Right atrium auricular region (tissue), 2 donors: ENCODE data around the gene ERBIN. TPM values are rescaled to one million over a fixed set of nuclear protein-coding genes. Genes with fewer than 3 reads are reported as not detected.

Experiments used
- DNase-seq: peaks from one replicate; pipeline ENCODE4 v3.0.0-alpha.2; 2019; ENCODE audit warnings: low spot score
- H3K27ac ChIP-seq, 2 donors: fragments of 200-600 bp; sonication (generic); 1 replicate in 1 of 2; 2 replicates in 1 of 2; pipeline ENCODE4 v1.5.1; 2016 to 2019
- H3K27me3 ChIP-seq, 2 donors: fragments of 200-600 bp; sonication (generic); one replicate each; pipeline versions ENCODE4 v1.5.1 to v1.6.0; 2017 to 2019
- H3K36me3 ChIP-seq: fragments of 200-600 bp; sonication (generic); one replicate; pipeline ENCODE4 v1.5.1; 2016
- H3K4me1 ChIP-seq, 2 donors: fragments of 200-600 bp; sonication (generic); one replicate each; pipeline versions ENCODE4 v1.5.1 to v1.6.0; 2017 to 2019
- H3K4me3 ChIP-seq, 2 donors: fragments of 200-600 bp; sonication (generic); 1 replicate in 1 of 2; 2 replicates in 1 of 2; pipeline ENCODE4 v1.5.1; 2017 to 2019; ENCODE audit warnings: mild to moderate bottlenecking in 1 of 2, moderate library complexity in 1 of 2
- H3K9me3 ChIP-seq, 2 donors: fragments of 200-600 bp; sonication (generic); one replicate each; pipeline ENCODE4 v1.5.1; 2019
- total RNA-seq, 2 donors: library from RNA; depleted of rRNA; stranded (reverse); fragments of >200 nt; gene quantifications; one replicate each; pipeline ENCODE4 v1.1.0, GENCODE V29; 2016
- TF ChIP-seq, protein P1 (sequence below), 2 donors: fragments of 200-600 bp; sonication (generic); IDR thresholded peaks; one replicate each; pipeline ENCODE4 v1.5.1; 2019; ENCODE audit warnings: antibody characterized with exemption in 2 of 2

ERBIN gene
- total RNA-seq, 2 donors from 2014 or later: 33.0 to 38.2 TPM

DNA sequence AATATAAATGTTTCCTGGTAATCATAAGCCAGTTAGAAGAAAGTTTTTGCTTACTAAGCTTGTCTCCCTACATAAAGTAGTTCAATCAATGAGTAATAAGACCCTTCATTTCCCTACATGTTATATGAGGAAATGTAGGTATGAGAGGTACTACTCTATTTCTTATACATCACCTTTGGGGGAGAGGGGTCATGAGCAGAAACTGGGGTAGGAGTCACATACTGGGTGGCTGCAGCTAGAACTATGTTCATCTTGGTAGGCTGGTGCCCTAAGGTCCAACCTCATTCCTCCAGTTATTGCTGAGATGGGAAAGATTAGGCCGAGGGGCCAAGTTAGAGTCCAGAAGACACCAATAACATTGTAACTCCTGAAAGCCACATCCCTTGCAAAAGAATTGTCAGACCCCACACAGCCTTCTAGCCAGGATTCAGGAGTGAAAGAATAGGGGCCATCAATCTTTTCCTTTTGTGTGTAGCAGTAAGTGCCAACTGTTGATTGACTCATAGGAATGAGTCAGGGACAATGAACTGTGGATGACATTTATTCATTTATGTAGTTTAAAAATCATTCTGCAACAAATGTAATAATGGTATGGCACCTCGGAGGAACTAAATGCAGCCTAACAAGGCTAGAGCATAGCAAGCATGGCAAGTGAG is 196.1 kb downstream of the ERBIN start:
- no peak overlapping the region for H3K4me3 ChIP-seq
- TF ChIP-seq, protein P1, sequence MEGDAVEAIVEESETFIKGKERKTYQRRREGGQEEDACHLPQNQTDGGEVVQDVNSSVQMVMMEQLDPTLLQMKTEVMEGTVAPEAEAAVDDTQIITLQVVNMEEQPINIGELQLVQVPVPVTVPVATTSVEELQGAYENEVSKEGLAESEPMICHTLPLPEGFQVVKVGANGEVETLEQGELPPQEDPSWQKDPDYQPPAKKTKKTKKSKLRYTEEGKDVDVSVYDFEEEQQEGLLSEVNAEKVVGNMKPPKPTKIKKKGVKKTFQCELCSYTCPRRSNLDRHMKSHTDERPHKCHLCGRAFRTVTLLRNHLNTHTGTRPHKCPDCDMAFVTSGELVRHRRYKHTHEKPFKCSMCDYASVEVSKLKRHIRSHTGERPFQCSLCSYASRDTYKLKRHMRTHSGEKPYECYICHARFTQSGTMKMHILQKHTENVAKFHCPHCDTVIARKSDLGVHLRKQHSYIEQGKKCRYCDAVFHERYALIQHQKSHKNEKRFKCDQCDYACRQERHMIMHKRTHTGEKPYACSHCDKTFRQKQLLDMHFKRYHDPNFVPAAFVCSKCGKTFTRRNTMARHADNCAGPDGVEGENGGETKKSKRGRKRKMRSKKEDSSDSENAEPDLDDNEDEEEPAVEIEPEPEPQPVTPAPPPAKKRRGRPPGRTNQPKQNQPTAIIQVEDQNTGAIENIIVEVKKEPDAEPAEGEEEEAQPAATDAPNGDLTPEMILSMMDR (IDR thresholded peaks at IDR 0.05): no peak
- no peaks in the 10 kb centered on the region for H3K36me3 ChIP-seq
- no peak for DNase-seq
- no peaks in the 10 kb centered on the region for H3K4me1 ChIP-seq
- H3K9me3 ChIP-seq: no peaks in the 10 kb centered on the region
- no peaks in the 10 kb centered on the region for H3K27me3 ChIP-seq
- no peak overlapping the region for H3K27ac ChIP-seq

DNA sequence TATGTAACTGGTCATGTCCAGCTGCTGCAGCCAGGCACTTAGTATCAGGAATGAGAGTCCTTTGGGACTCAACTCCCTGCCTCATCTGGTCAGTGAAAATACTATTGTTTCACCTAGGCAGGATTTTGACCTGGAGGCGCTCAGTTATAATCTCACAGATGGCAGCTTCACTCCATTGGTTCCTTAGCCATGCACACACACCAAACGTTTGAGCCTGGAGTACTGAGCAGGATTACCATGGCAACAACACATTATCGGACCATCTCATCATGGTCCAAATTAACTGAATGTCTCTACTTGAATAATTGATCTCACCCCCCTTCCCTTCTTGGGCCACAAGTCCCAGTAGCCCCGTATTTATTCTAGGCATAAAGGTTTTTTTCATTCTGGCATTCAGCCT is 202.8 kb downstream of the ERBIN start:
- Histone ChIP-seq H3K36me3 (no peaks in the 10 kb centered on the region), H3K9me3 (no peaks in the 10 kb centered on the region), H3K4me1 (no peaks in the 10 kb centered on the region), H3K27ac (no peak overlapping the region), H3K4me3 (no peak overlapping the region), H3K27me3 (no peaks in the 10 kb centered on the region)
- no peak for DNase-seq
- TF ChIP-seq, protein P1 (IDR thresholded peaks at IDR 0.05): no peak

DNA sequence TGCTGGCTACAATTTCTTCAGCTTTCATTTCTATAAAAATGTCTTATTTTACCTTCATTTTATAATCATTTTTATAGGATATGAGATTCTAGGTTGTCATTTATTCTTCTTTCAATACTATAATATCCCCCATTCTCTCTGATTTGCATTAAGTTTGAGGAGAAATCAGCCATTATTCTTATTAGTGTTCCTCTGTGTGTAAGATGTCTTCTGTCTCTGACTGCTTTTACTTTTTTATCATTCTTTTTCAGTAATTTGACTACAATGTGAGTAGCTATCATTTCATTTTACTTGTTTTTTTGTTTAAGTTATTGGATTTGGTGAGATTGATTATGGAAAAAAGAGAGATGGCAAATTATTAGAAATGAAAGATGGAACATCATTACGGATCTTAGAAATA is 204.1 kb downstream of the ERBIN start:
- Histone ChIP-seq H3K4me3 (no peak overlapping the region), H3K9me3 (no peaks in the 10 kb centered on the region), H3K27ac (no peak overlapping the region), H3K4me1 (peaks cover 0 to 4% of the 10 kb centered on the region in 2 donors), H3K27me3 (no peaks in the 10 kb centered on the region), H3K36me3 (no peaks in the 10 kb centered on the region)
- DNase-seq: no peak
- TF ChIP-seq, protein P1 (IDR thresholded peaks at IDR 0.05): no peak

Other genes with a start within 250 kb of the ERBIN start
- 1 to 10 TPM; 6.8 to 6.9 TPM for gene SGTB, start 204.5 kb upstream of the ERBIN start, total RNA-seq
- 1 to 10 TPM; 5.9 to 7.2 TPM for gene NLN, start 204.4 kb upstream of the ERBIN start, total RNA-seq
- 10 to 100 TPM; 15.4 to 26.3 TPM for gene SREK1, start 217.7 kb downstream of the ERBIN start, total RNA-seq